ENCODE measurements around the gene GPANK1. TPM values are rescaled to one million over a fixed set of nuclear protein-coding genes. Genes with fewer than 3 reads are reported as not detected.

The GPANK1 gene
- total and polyA plus RNA-seq, 2 of the 13 experiments (the other 11 are each of a cell fraction or from before 2014, with no cell fraction given): 15.4 to 22.8 TPM

GRCh38 chr6:31619805-31620585 is 44.8 kb downstream of the GPANK1 start (continued):
- TF ChIP-seq BCLAF1 (IDR thresholded peaks at IDR 0.05) (no peak), ZBTB42 (CRISPR knock-in tag; IDR thresholded peaks at IDR 0.05) (peak; percentile 81; the same call in 1 of the 2 replicates), ZNF407 (CRISPR knock-in tag; IDR thresholded peaks at IDR 0.05; ENCODE audit: not compliant biosample characterization) (no peak), ZSCAN30 (CRISPR knock-in tag; IDR thresholded peaks at IDR 0.05) (peak; percentile 42; the same call in 1 of the 2 replicates), GMEB2 (CRISPR knock-in tag; IDR thresholded peaks at IDR 0.05; ENCODE audit: low read depth) (peak; percentile 84), ZFP36 (IDR thresholded peaks at IDR 0.05; ENCODE audit: borderline replicate concordance, low read depth, low read length, partially characterized antibody) (no peak), PCBP2 (optimal IDR thresholded peaks at IDR 0.05; ENCODE audit: low read depth, low read length, poor library complexity, severe bottlenecking) (no peak), HBP1 (CRISPR knock-in tag; IDR thresholded peaks at IDR 0.05; ENCODE audit: low read depth) (no peak), MAZ (IDR thresholded peaks at IDR 0.05; ENCODE audit: borderline replicate concordance, low read depth, low read length) (no peak; the same call in 1 of the 2 replicates), MAZ (CRISPR knock-in tag; IDR thresholded peaks at IDR 0.05; ENCODE audit: low read depth) (0 out of 2 replicates have a peak, but pooled peaks have one; percentile 45), MEIS2 (CRISPR knock-in tag; IDR thresholded peaks at IDR 0.05) (0 out of 2 replicates have a peak, but pooled peaks have one; percentile 84), ZNF326 (CRISPR knock-in tag; IDR thresholded peaks at IDR 0.05; ENCODE audit: borderline replicate concordance) (no peak), ARNT (IDR thresholded peaks at IDR 0.05) (no peak), SALL2 (CRISPR knock-in tag; IDR thresholded peaks at IDR 0.05) (peak; percentile 44; the same call in 1 of the 2 replicates)

Data from HepG2 (cell line).